Liver (tissue), 9 donors: ENCODE results near the gene CDC7. TPM values are rescaled to one million over a fixed set of nuclear protein-coding genes. Genes with fewer than 3 reads are reported as not detected.

Experiments
- DNase-seq: peaks from one replicate; pipeline ENCODE4 v3.0.0-alpha.2; 2017; ENCODE audit warnings: low spot score
- H3K27ac ChIP-seq, 2 donors: one replicate each; pipeline ENCODE4 v1.7.0; 2013; ENCODE audit warnings: inconsistent platforms in 2 of 2, low read length in 2 of 2, control low read depth in 1 of 2, low read depth in 1 of 2, mild to moderate bottlenecking in 1 of 2
- H3K27me3 ChIP-seq, 4 donors: one replicate each; pipeline versions ENCODE4 v1.6.1 to v1.7.0; 2013; ENCODE audit warnings: low read length in 3 of 4, inconsistent platforms in 1 of 4, mild to moderate bottlenecking in 1 of 4, moderate library complexity in 1 of 4; ENCODE audit not compliant: control insufficient read depth in 4 of 4, insufficient read depth in 4 of 4
- H3K36me3 ChIP-seq, 4 donors: one replicate each; pipeline versions ENCODE4 v1.6.1 to v1.7.0; 2013; ENCODE audit warnings: low read length in 3 of 4, mild to moderate bottlenecking in 3 of 4, low read depth in 1 of 4, moderate library complexity in 1 of 4; ENCODE audit not compliant: control insufficient read depth in 4 of 4, insufficient read depth in 3 of 4
- H3K4me1 ChIP-seq, 4 donors: one replicate each; pipeline versions ENCODE4 v1.6.1 to v1.7.0; 2013; ENCODE audit warnings: low read length in 3 of 4, mild to moderate bottlenecking in 3 of 4, moderate library complexity in 1 of 4; ENCODE audit not compliant: control insufficient read depth in 4 of 4, insufficient read depth in 4 of 4
- H3K4me3 ChIP-seq, 3 donors: one replicate each; pipeline versions ENCODE4 v1.6.1 to v1.7.0; 2013; ENCODE audit warnings: low read length in 3 of 3, control low read depth in 1 of 3, low read depth in 1 of 3, mild to moderate bottlenecking in 1 of 3
- H3K9ac ChIP-seq, 2 donors: one replicate each; pipeline ENCODE4 v1.7.0; 2013; ENCODE audit warnings: low read length in 2 of 2, mild to moderate bottlenecking in 2 of 2, moderate library complexity in 2 of 2, control low read depth in 1 of 2, low read depth in 1 of 2
- H3K9me3 ChIP-seq, 4 donors: one replicate each; pipeline versions ENCODE4 v1.6.1 to v1.7.0; 2013; ENCODE audit warnings: low read length in 3 of 4; ENCODE audit not compliant: control insufficient read depth in 4 of 4
- CTCF ChIP-seq: fragments of 150-350 bp; IDR thresholded peaks from 2 replicates; pipeline ENCODE4 v1.5.1; 2017; ENCODE audit warnings: improper control_type of control experiment, low read depth, low read length; ENCODE audit not compliant: missing input control
- EGR1 ChIP-seq, 2 donors: IDR thresholded peaks; 2 replicates each; pipeline ENCODE4 v1.6.1; 2016 to 2018; ENCODE audit warnings: antibody characterized with exemption in 2 of 2, low read depth in 2 of 2
- FOXA1 ChIP-seq: IDR thresholded peaks from 2 replicates; pipeline ENCODE4 v1.6.1; 2016; ENCODE audit warnings: antibody characterized with exemption
- FOXA2 ChIP-seq: IDR thresholded peaks from 2 replicates; pipeline ENCODE4 v1.6.1; 2016; ENCODE audit warnings: antibody characterized with exemption
- GABPA ChIP-seq, 2 donors: IDR thresholded peaks in 1 of 2; conservative IDR thresholded peaks in 1 of 2; 2 replicates each; pipeline ENCODE4 v1.6.1; 2016; ENCODE audit warnings: antibody characterized with exemption in 2 of 2, mild to moderate bottlenecking in 1 of 2, moderate library complexity in 1 of 2
- HNF4A ChIP-seq, 2 donors: conservative IDR thresholded peaks; 2 replicates each; pipeline ENCODE4 v1.6.1; 2016; ENCODE audit warnings: antibody characterized with exemption in 2 of 2, mild to moderate bottlenecking in 2 of 2
- HNF4G ChIP-seq: IDR thresholded peaks from 2 replicates; pipeline ENCODE4 v1.6.1; 2016; ENCODE audit warnings: antibody characterized with exemption
- JUND ChIP-seq, 2 donors: IDR thresholded peaks; 2 replicates each; pipeline ENCODE4 v1.6.1; 2016; ENCODE audit warnings: antibody characterized with exemption in 2 of 2
- NR2F2 ChIP-seq: IDR thresholded peaks from 2 replicates; pipeline ENCODE4 v1.6.1; 2016; ENCODE audit warnings: antibody characterized with exemption
- RAD21 ChIP-seq, 2 donors: IDR thresholded peaks; 2 replicates each; pipeline ENCODE4 v1.6.1; 2016; ENCODE audit warnings: antibody characterized with exemption in 2 of 2, mild to moderate bottlenecking in 2 of 2
- REST ChIP-seq: IDR thresholded peaks from 2 replicates; pipeline ENCODE4 v1.6.1; 2016; ENCODE audit warnings: antibody characterized with exemption, mild to moderate bottlenecking
- RXRA ChIP-seq, 2 donors: IDR thresholded peaks; 2 replicates each; pipeline ENCODE4 v1.6.1; 2017 to 2018; ENCODE audit warnings: antibody characterized with exemption in 2 of 2, mild to moderate bottlenecking in 1 of 2
- SP1 ChIP-seq: IDR thresholded peaks from 2 replicates; pipeline ENCODE4 v1.6.1; 2018; ENCODE audit warnings: antibody characterized with exemption, mild to moderate bottlenecking
- TAF1 ChIP-seq: conservative IDR thresholded peaks from 2 replicates; pipeline ENCODE4 v1.6.1; 2016; ENCODE audit warnings: antibody characterized with exemption, mild to moderate bottlenecking
- YY1 ChIP-seq: IDR thresholded peaks from 2 replicates; pipeline ENCODE4 v1.6.1; 2016; ENCODE audit warnings: antibody characterized with exemption, mild to moderate bottlenecking
- WGBS: extraction: QIAGEN DNeasy Blood & Tissue Kit; methylation state at CpG from one replicate; pipeline ENCODE4 v1.1.7; 2013; 5-methylcytosine and 5-hydroxymethylcytosine counted together
- polyA plus RNA-seq, 2 donors: library from polyadenylated mRNA; stranded (reverse) in 1 of 2; unstranded in 1 of 2; fragments of 200-250 nt in 1 of 2; fragments of >200 nt in 1 of 2; fragmentation: Nextera tagmentation in 1 of 2; extraction: Ambion mirVana in 1 of 2; gene quantifications; one replicate each; pipeline versions ENCODE4 v1.2.1 to v1.2.3, GENCODE V29; 2013 to 2015
- total RNA-seq, 2 donors: library from RNA; depleted of rRNA; stranded (reverse); fragments of >200 nt; gene quantifications; one replicate each; pipeline ENCODE4 v1.2.3, GENCODE V29; 2014
- TF ChIP-seq, protein P1 (sequence below): IDR thresholded peaks from 2 replicates; pipeline ENCODE4 v1.6.1; 2016; ENCODE audit warnings: antibody characterized with exemption
- TF ChIP-seq, protein P2 (sequence below): IDR thresholded peaks from 2 replicates; pipeline ENCODE4 v1.6.1; 2016; ENCODE audit warnings: antibody characterized with exemption
- TF ChIP-seq, protein P3 (sequence below): IDR thresholded peaks from 2 replicates; pipeline ENCODE4 v1.6.1; 2016; ENCODE audit warnings: antibody characterized with exemption
- donor health status: healthy.
- donor health status: healthy.
- donor health status: healthy.
- donor health status: healthy.
- donor health status: healthy.

The CDC7 gene
- total and polyA plus RNA-seq, 4 donors = 0.43 to 15.0 (median 0.61) TPM

GRCh38 chr1:91527781-91528180 lies 27.1 kb downstream of the CDC7 start:
- DNase-seq = no peak
- H3K4me1 ChIP-seq = no peaks in the 10 kb centered on the region
- H3K27me3 ChIP-seq = no peaks in the 10 kb centered on the region
- no peaks in the 10 kb centered on the region for H3K9me3 ChIP-seq
- H3K36me3 ChIP-seq = no peaks in the 10 kb centered on the region
- WGBS = 92% methylated on average over 2 of the region's 2 CpGs
- no peak overlapping the region for H3K4me3 ChIP-seq
- H3K27ac ChIP-seq = no peak overlapping the region
- no peak for TF ChIP-seq YY1
- no peak for TF ChIP-seq RXRA (IDR thresholded peaks at IDR 0.05)
- no peak for TF ChIP-seq SP1
- TF ChIP-seq FOXA2 = no peak
- TF ChIP-seq, protein P1, sequence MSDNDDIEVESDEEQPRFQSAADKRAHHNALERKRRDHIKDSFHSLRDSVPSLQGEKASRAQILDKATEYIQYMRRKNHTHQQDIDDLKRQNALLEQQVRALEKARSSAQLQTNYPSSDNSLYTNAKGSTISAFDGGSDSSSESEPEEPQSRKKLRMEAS = no peak
- TF ChIP-seq JUND (IDR thresholded peaks at IDR 0.05) = no peak
- TF ChIP-seq HNF4G = no peak
- H3K9ac ChIP-seq = no peak overlapping the region

GRCh38 chr1:91529856-91530255 lies 29.2 kb downstream of the CDC7 start:
- peak; percentile 80 to 81 for TF ChIP-seq RAD21 (IDR thresholded peaks at IDR 0.05)
- TF ChIP-seq RXRA (IDR thresholded peaks at IDR 0.05) = no peak
- no peak for TF ChIP-seq HNF4G
- no peak for TF ChIP-seq YY1
- TF ChIP-seq GABPA (IDR thresholded peaks at IDR 0.05 in 1 of 2, conservative IDR thresholded peaks at IDR 0.05 in 1 of 2) = no peak
- TF ChIP-seq, protein P1 = no peak
- TF ChIP-seq HNF4A (conservative IDR thresholded peaks at IDR 0.05) = no peak
- TF ChIP-seq TAF1 = no peak
- TF ChIP-seq, protein P2, sequence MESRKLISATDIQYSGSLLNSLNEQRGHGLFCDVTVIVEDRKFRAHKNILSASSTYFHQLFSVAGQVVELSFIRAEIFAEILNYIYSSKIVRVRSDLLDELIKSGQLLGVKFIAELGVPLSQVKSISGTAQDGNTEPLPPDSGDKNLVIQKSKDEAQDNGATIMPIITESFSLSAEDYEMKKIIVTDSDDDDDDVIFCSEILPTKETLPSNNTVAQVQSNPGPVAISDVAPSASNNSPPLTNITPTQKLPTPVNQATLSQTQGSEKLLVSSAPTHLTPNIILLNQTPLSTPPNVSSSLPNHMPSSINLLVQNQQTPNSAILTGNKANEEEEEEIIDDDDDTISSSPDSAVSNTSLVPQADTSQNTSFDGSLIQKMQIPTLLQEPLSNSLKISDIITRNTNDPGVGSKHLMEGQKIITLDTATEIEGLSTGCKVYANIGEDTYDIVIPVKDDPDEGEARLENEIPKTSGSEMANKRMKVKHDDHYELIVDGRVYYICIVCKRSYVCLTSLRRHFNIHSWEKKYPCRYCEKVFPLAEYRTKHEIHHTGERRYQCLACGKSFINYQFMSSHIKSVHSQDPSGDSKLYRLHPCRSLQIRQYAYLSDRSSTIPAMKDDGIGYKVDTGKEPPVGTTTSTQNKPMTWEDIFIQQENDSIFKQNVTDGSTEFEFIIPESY = no peak
- TF ChIP-seq EGR1 (IDR thresholded peaks at IDR 0.05; ENCODE audit: low read depth in 2 of 2) = no peak
- no peak for TF ChIP-seq FOXA1
- TF ChIP-seq SP1 = no peak
- TF ChIP-seq FOXA2 = no peak
- no peak for TF ChIP-seq JUND (IDR thresholded peaks at IDR 0.05)
- no peak for TF ChIP-seq NR2F2
- peak; percentile 35 for TF ChIP-seq CTCF
- no peak for TF ChIP-seq REST
- TF ChIP-seq, protein P3, sequence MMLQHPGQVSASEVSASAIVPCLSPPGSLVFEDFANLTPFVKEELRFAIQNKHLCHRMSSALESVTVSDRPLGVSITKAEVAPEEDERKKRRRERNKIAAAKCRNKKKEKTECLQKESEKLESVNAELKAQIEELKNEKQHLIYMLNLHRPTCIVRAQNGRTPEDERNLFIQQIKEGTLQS = no peak
- Histone ChIP-seq H3K27me3 (no peaks in the 10 kb centered on the region), H3K27ac (no peak overlapping the region), H3K4me3 (no peak overlapping the region), H3K9ac (no peak overlapping the region), H3K4me1 (no peaks in the 10 kb centered on the region), H3K36me3 (no peaks in the 10 kb centered on the region), H3K9me3 (no peaks in the 10 kb centered on the region)
- 49% methylated on average over 3 of the region's 3 CpGs for WGBS
- DNase-seq = no peak
